Liver (tissue), 9 donors: ENCODE results near the gene CAPRIN2. TPM values are rescaled to one million over a fixed set of nuclear protein-coding genes. Genes with fewer than 3 reads are reported as not detected.

Experiments used
- DNase-seq: peaks from one replicate; pipeline ENCODE4 v3.0.0-alpha.2; 2017; ENCODE audit warnings: low spot score
- H3K27ac ChIP-seq, 2 donors: one replicate each; pipeline ENCODE4 v1.7.0; 2013; ENCODE audit warnings: inconsistent platforms in 2 of 2, low read length in 2 of 2, control low read depth in 1 of 2, low read depth in 1 of 2, mild to moderate bottlenecking in 1 of 2
- H3K27me3 ChIP-seq, 4 donors: one replicate each; pipeline versions ENCODE4 v1.6.1 to v1.7.0; 2013; ENCODE audit warnings: low read length in 3 of 4, inconsistent platforms in 1 of 4, mild to moderate bottlenecking in 1 of 4, moderate library complexity in 1 of 4; ENCODE audit not compliant: control insufficient read depth in 4 of 4, insufficient read depth in 4 of 4
- H3K36me3 ChIP-seq, 4 donors: one replicate each; pipeline versions ENCODE4 v1.6.1 to v1.7.0; 2013; ENCODE audit warnings: low read length in 3 of 4, mild to moderate bottlenecking in 3 of 4, low read depth in 1 of 4, moderate library complexity in 1 of 4; ENCODE audit not compliant: control insufficient read depth in 4 of 4, insufficient read depth in 3 of 4
- H3K4me1 ChIP-seq, 4 donors: one replicate each; pipeline versions ENCODE4 v1.6.1 to v1.7.0; 2013; ENCODE audit warnings: low read length in 3 of 4, mild to moderate bottlenecking in 3 of 4, moderate library complexity in 1 of 4; ENCODE audit not compliant: control insufficient read depth in 4 of 4, insufficient read depth in 4 of 4
- H3K4me3 ChIP-seq, 3 donors: one replicate each; pipeline versions ENCODE4 v1.6.1 to v1.7.0; 2013; ENCODE audit warnings: low read length in 3 of 3, control low read depth in 1 of 3, low read depth in 1 of 3, mild to moderate bottlenecking in 1 of 3
- H3K9ac ChIP-seq, 2 donors: one replicate each; pipeline ENCODE4 v1.7.0; 2013; ENCODE audit warnings: low read length in 2 of 2, mild to moderate bottlenecking in 2 of 2, moderate library complexity in 2 of 2, control low read depth in 1 of 2, low read depth in 1 of 2
- H3K9me3 ChIP-seq, 4 donors: one replicate each; pipeline versions ENCODE4 v1.6.1 to v1.7.0; 2013; ENCODE audit warnings: low read length in 3 of 4; ENCODE audit not compliant: control insufficient read depth in 4 of 4
- FOXA1 ChIP-seq: IDR thresholded peaks from 2 replicates; pipeline ENCODE4 v1.6.1; 2016; ENCODE audit warnings: antibody characterized with exemption
- GABPA ChIP-seq, 2 donors: IDR thresholded peaks in 1 of 2; conservative IDR thresholded peaks in 1 of 2; 2 replicates each; pipeline ENCODE4 v1.6.1; 2016; ENCODE audit warnings: antibody characterized with exemption in 2 of 2, mild to moderate bottlenecking in 1 of 2, moderate library complexity in 1 of 2
- NR2F2 ChIP-seq: IDR thresholded peaks from 2 replicates; pipeline ENCODE4 v1.6.1; 2016; ENCODE audit warnings: antibody characterized with exemption
- RAD21 ChIP-seq, 2 donors: IDR thresholded peaks; 2 replicates each; pipeline ENCODE4 v1.6.1; 2016; ENCODE audit warnings: antibody characterized with exemption in 2 of 2, mild to moderate bottlenecking in 2 of 2
- RXRA ChIP-seq, 2 donors: IDR thresholded peaks; 2 replicates each; pipeline ENCODE4 v1.6.1; 2017 to 2018; ENCODE audit warnings: antibody characterized with exemption in 2 of 2, mild to moderate bottlenecking in 1 of 2
- SP1 ChIP-seq: IDR thresholded peaks from 2 replicates; pipeline ENCODE4 v1.6.1; 2018; ENCODE audit warnings: antibody characterized with exemption, mild to moderate bottlenecking
- TAF1 ChIP-seq: conservative IDR thresholded peaks from 2 replicates; pipeline ENCODE4 v1.6.1; 2016; ENCODE audit warnings: antibody characterized with exemption, mild to moderate bottlenecking
- YY1 ChIP-seq: IDR thresholded peaks from 2 replicates; pipeline ENCODE4 v1.6.1; 2016; ENCODE audit warnings: antibody characterized with exemption, mild to moderate bottlenecking
- WGBS: extraction: QIAGEN DNeasy Blood & Tissue Kit; methylation state at CpG from one replicate; pipeline ENCODE4 v1.1.7; 2013; 5-methylcytosine and 5-hydroxymethylcytosine counted together
- polyA plus RNA-seq, 2 donors: library from polyadenylated mRNA; stranded (reverse) in 1 of 2; unstranded in 1 of 2; fragments of 200-250 nt in 1 of 2; fragments of >200 nt in 1 of 2; fragmentation: Nextera tagmentation in 1 of 2; extraction: Ambion mirVana in 1 of 2; gene quantifications; one replicate each; pipeline versions ENCODE4 v1.2.1 to v1.2.3, GENCODE V29; 2013 to 2015
- total RNA-seq, 2 donors: library from RNA; depleted of rRNA; stranded (reverse); fragments of >200 nt; gene quantifications; one replicate each; pipeline ENCODE4 v1.2.3, GENCODE V29; 2014
- TF ChIP-seq, protein P1 (sequence below): IDR thresholded peaks from 2 replicates; pipeline ENCODE4 v1.6.1; 2016; ENCODE audit warnings: antibody characterized with exemption
- TF ChIP-seq, protein P2 (sequence below): IDR thresholded peaks from 2 replicates; pipeline ENCODE4 v1.6.1; 2016; ENCODE audit warnings: antibody characterized with exemption
- TF ChIP-seq, protein P3 (sequence below): fragments of 150-350 bp; IDR thresholded peaks from 2 replicates; pipeline ENCODE4 v1.5.1; 2017; ENCODE audit warnings: improper control_type of control experiment, low read depth, low read length; ENCODE audit not compliant: missing input control
- TF ChIP-seq, protein P4 (sequence below): IDR thresholded peaks from 2 replicates; pipeline ENCODE4 v1.6.1; 2016; ENCODE audit warnings: antibody characterized with exemption
- donor health status: healthy.
- donor health status: healthy.
- donor health status: healthy.
- donor health status: healthy.
- donor health status: healthy.

Gene CAPRIN2
- total and polyA plus RNA-seq, 4 donors, result 4.6 to 14.8 (median 9.4) TPM

DNA sequence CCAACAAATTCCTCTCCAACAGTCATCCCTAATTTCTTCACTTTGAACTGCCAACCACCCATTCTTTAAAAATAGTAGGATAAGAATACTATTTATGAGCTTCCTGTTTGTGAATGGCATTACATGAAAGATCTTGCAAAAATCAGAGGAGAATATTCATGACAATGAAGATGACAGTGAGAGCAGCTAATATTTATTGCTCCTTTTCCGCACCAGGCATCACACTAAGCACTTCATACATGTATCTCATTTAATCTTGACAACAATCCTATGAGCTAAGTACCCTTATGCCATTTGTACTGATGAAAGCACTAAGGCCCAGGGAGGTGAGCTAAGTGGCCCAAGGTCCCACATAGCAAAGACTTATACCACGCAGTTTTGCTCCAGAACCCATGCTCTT, 37.3 kb upstream of the CAPRIN2 start (continued):
- TF ChIP-seq, protein P1, sequence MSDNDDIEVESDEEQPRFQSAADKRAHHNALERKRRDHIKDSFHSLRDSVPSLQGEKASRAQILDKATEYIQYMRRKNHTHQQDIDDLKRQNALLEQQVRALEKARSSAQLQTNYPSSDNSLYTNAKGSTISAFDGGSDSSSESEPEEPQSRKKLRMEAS, result no peak
- TF ChIP-seq GABPA (IDR thresholded peaks at IDR 0.05 in 1 of 2, conservative IDR thresholded peaks at IDR 0.05 in 1 of 2) (no peak), SP1 (no peak), TAF1 (no peak), NR2F2 (no peak)

DNA sequence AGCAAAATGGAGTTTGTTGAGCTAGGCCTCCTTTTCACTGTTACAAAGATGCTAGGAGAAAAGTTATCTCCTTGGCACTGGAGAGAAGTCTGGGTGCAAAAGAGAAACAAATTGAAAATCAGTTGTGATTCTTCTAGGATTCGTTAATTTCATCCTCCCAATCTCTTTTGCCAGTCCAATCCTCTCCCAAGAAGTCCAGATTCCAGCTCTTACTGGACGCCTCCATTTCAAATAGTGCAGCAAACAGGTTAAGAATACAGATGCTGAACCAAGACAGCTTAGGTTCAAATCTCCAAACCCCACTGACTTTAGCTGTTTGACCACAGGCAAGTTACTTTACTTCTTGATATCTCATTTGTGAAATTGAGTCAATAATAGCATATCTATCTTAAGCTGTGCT, 34.0 kb upstream of the CAPRIN2 start:
- TF ChIP-seq, protein P1, result no peak
- TF ChIP-seq YY1, result no peak
- Histone ChIP-seq H3K9me3 (no peaks in the 10 kb centered on the region), H3K9ac (no peak overlapping the region), H3K4me3 (no peak overlapping the region), H3K4me1 (no peaks in the 10 kb centered on the region), H3K27me3 (no peaks in the 10 kb centered on the region), H3K27ac (no peak overlapping the region), H3K36me3 (no peaks in the 10 kb centered on the region)
- DNase-seq, result no peak
- 88% methylated on average over 2 of the region's 2 CpGs for WGBS

DNA sequence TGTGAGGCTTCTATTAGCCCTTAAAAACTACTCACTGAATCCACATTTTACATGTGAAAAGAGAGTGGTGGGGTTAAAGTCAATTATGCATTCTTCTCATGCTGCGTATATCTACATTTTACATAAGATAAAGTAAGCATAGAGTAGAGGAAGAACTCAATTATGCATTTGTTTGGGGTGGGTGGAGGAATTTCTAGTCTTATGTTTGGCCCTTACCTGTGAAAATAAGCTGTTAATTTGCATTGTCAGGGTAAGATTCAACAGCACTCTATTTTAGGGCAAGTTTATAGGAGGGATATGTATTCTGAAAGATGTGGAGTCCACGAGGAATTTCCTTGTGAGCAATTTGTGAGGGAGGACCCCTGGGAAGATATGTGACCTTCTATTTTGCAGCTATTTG, 30.9 kb upstream of the CAPRIN2 start:
- no peaks in the 10 kb centered on the region for H3K27me3 ChIP-seq
- no peaks in the 10 kb centered on the region for H3K9me3 ChIP-seq
- no peaks in the 10 kb centered on the region for H3K4me1 ChIP-seq
- H3K36me3 ChIP-seq, result no peaks in the 10 kb centered on the region
- WGBS, result 84% methylated on average over 2 of the region's 2 CpGs
- no peak overlapping the region for H3K4me3 ChIP-seq
- H3K9ac ChIP-seq, result no peak overlapping the region
- no peak overlapping the region for H3K27ac ChIP-seq
- no peak for DNase-seq
- TF ChIP-seq, protein P2, sequence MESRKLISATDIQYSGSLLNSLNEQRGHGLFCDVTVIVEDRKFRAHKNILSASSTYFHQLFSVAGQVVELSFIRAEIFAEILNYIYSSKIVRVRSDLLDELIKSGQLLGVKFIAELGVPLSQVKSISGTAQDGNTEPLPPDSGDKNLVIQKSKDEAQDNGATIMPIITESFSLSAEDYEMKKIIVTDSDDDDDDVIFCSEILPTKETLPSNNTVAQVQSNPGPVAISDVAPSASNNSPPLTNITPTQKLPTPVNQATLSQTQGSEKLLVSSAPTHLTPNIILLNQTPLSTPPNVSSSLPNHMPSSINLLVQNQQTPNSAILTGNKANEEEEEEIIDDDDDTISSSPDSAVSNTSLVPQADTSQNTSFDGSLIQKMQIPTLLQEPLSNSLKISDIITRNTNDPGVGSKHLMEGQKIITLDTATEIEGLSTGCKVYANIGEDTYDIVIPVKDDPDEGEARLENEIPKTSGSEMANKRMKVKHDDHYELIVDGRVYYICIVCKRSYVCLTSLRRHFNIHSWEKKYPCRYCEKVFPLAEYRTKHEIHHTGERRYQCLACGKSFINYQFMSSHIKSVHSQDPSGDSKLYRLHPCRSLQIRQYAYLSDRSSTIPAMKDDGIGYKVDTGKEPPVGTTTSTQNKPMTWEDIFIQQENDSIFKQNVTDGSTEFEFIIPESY, result no peak
- TF ChIP-seq, protein P3, sequence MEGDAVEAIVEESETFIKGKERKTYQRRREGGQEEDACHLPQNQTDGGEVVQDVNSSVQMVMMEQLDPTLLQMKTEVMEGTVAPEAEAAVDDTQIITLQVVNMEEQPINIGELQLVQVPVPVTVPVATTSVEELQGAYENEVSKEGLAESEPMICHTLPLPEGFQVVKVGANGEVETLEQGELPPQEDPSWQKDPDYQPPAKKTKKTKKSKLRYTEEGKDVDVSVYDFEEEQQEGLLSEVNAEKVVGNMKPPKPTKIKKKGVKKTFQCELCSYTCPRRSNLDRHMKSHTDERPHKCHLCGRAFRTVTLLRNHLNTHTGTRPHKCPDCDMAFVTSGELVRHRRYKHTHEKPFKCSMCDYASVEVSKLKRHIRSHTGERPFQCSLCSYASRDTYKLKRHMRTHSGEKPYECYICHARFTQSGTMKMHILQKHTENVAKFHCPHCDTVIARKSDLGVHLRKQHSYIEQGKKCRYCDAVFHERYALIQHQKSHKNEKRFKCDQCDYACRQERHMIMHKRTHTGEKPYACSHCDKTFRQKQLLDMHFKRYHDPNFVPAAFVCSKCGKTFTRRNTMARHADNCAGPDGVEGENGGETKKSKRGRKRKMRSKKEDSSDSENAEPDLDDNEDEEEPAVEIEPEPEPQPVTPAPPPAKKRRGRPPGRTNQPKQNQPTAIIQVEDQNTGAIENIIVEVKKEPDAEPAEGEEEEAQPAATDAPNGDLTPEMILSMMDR, result no peak

DNA sequence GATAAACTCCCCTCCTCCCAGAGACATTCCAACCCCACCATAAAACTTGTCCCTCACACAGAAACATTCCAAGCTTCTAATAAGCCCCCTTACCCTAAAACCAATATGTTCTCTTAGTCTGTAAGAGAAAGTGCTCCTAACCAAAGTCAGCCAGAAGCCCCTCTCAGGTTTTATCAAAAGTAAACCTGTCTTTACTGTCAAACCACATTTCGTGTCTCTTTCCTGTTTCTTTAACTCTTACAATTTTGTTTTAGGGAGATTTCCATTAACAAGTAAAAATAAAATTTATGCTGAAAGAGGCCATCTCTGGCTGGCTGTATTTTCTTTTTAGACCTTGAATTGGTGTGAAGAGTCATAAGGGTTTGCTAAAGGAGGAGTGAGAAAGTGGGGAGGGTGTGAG, 29.8 kb upstream of the CAPRIN2 start:
- Histone ChIP-seq H3K27me3 (no peaks in the 10 kb centered on the region), H3K9me3 (no peaks in the 10 kb centered on the region), H3K4me1 (no peaks in the 10 kb centered on the region), H3K27ac (no peak overlapping the region), H3K9ac (no peak overlapping the region), H3K4me3 (no peak overlapping the region), H3K36me3 (no peaks in the 10 kb centered on the region)
- WGBS, result 91% methylated on average over 1 of the region's 1 CpG
- TF ChIP-seq RXRA (IDR thresholded peaks at IDR 0.05), result no peak
- TF ChIP-seq FOXA1, result no peak
- TF ChIP-seq, protein P1, result no peak
- no peak for TF ChIP-seq SP1
- TF ChIP-seq GABPA (IDR thresholded peaks at IDR 0.05 in 1 of 2, conservative IDR thresholded peaks at IDR 0.05 in 1 of 2), result no peak
- TF ChIP-seq, protein P3, result no peak
- TF ChIP-seq, protein P4, sequence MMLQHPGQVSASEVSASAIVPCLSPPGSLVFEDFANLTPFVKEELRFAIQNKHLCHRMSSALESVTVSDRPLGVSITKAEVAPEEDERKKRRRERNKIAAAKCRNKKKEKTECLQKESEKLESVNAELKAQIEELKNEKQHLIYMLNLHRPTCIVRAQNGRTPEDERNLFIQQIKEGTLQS, result no peak
- no peak for TF ChIP-seq YY1
- TF ChIP-seq RAD21 (IDR thresholded peaks at IDR 0.05), result no peak
- no peak for DNase-seq
